Bronchial epithelial cell (primary cell): ENCODE measurements around the gene PATJ. TPM values are rescaled to one million over a fixed set of nuclear protein-coding genes. Genes with fewer than 3 reads are reported as not detected.
A peak's percentile ranks its signal among the peaks of the same experiment; 100 is the strongest.

Experiments
- DNase-seq: peaks from one replicate; pipeline ENCODE4 v3.0.0-alpha.2; 2010; ENCODE audit warnings: low read depth
- FAIRE-seq: peaks from 2 replicates; lab custom pipeline; 2011; peaks lifted over from hg19 to GRCh38; lab: Jason Lieb, UNC
- H3K27me3 ChIP-seq: 2 replicates; pipeline ENCODE4 v1.5.1; 2011; ENCODE audit warnings: low read length; ENCODE audit not compliant: control insufficient read depth, insufficient read depth
- H3K36me3 ChIP-seq: 2 replicates; pipeline ENCODE4 v1.5.1; 2011; ENCODE audit warnings: low read length; ENCODE audit not compliant: control insufficient read depth, insufficient read depth
- H3K4me3 ChIP-seq: 2 replicates; pipeline ENCODE4 v1.5.1; 2011; ENCODE audit warnings: mild to moderate bottlenecking, low read depth, low read length, control low read depth
- total RNA-seq: library from RNA; depleted of rRNA; stranded (reverse); fragments of >200 nt; gene quantifications from 2 replicates; pipeline ENCODE4 v1.2.1, GENCODE V29; 2014
- TF ChIP-seq, protein P1 (sequence below): IDR thresholded peaks from 2 replicates; pipeline ENCODE4 v1.5.1; 2011; ENCODE audit warnings: mild to moderate bottlenecking, moderate library complexity, low read length, control low read depth, inconsistent platforms; ENCODE audit not compliant: insufficient read depth, severe bottlenecking

PATJ gene
- total RNA-seq, 1 donor from 2014 or later, result 46.6 TPM

- DNase-seq (no peak), FAIRE-seq (peak; percentile 13)
- TF ChIP-seq, protein P1, sequence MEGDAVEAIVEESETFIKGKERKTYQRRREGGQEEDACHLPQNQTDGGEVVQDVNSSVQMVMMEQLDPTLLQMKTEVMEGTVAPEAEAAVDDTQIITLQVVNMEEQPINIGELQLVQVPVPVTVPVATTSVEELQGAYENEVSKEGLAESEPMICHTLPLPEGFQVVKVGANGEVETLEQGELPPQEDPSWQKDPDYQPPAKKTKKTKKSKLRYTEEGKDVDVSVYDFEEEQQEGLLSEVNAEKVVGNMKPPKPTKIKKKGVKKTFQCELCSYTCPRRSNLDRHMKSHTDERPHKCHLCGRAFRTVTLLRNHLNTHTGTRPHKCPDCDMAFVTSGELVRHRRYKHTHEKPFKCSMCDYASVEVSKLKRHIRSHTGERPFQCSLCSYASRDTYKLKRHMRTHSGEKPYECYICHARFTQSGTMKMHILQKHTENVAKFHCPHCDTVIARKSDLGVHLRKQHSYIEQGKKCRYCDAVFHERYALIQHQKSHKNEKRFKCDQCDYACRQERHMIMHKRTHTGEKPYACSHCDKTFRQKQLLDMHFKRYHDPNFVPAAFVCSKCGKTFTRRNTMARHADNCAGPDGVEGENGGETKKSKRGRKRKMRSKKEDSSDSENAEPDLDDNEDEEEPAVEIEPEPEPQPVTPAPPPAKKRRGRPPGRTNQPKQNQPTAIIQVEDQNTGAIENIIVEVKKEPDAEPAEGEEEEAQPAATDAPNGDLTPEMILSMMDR, result no peak
Observed at GRCh38 chr1:62057230-62057629, 314.9 kb downstream of the PATJ start.

DNA sequence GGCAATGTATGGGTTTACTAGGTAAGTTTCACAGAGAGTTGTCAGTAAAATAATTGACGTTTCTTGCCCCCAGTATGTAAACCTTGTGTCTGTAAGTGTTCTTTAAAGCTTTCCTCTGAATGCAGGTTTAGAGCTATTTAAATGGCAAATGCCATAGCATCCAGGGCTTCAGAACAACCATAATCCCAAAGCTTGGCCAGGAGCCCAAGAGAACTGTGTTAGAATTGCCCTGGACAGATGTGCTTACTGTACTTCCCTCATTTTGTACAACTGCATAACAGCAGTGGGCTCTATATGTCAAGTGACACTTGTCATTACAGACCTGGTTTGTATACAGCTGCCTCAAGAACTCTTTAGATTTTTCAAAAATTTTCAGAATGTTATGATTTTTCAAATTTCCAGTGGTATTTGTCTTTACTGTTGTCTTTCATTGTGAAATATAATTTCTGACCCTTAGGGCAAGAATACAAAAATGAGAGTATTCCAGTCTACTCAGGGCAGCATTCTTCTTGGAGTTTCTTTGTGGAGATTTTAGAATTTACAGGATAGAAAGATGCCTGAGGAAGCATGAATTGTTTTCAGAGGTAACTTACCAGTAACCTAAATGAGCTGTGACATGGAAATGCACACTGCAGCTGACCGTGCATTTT is 315.5 kb downstream of the PATJ start:
- FAIRE-seq (no peak), DNase-seq (no peak)
- Histone ChIP-seq H3K27me3 (no peaks in the 10 kb centered on the region), H3K4me3 (no peak overlapping the region), H3K36me3 (peaks cover 7% of the 10 kb centered on the region)
- TF ChIP-seq, protein P1, result no peak

More at GRCh38 chr1:62057230-62057629, 314.9 kb downstream of the PATJ start:
- Histone ChIP-seq H3K4me3 (no peak overlapping the region), H3K36me3 (peaks cover 7% of the 10 kb centered on the region), H3K27me3 (no peaks in the 10 kb centered on the region)

- Histone ChIP-seq H3K4me3 (no peak overlapping the region), H3K27me3 (no peaks in the 10 kb centered on the region), H3K36me3 (peaks cover 4% of the 10 kb centered on the region)
- FAIRE-seq (no peak), DNase-seq (no peak)
- TF ChIP-seq, protein P1, result no peak
Observed at GRCh38 chr1:62058956-62059355, 316.7 kb downstream of the PATJ start.

DNA sequence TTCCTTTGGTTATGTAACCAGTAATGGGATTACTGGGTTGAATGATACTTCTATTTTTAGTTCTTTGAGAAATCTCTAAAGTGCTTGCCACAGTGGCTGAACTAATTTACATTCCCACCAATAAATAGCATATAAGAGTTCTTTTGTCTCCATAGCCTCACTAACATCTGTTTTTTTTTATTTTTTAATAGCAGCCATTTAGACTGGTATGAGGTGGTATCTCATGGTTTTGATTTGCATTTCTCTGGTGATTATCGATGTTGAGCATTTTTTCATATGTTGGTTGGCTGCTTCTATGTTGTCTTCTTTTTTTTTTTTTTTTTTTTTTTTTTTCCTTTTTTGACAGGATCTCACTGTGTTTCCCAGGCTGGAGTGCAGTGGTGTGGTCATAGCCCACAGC is 319.8 kb downstream of the PATJ start:
- FAIRE-seq (no peak), DNase-seq (no peak)
- no peaks in the 10 kb centered on the region for H3K27me3 ChIP-seq
- H3K36me3 ChIP-seq, result no peaks in the 10 kb centered on the region
- TF ChIP-seq, protein P1, result no peak
- H3K4me3 ChIP-seq, result no peak overlapping the region

DNA sequence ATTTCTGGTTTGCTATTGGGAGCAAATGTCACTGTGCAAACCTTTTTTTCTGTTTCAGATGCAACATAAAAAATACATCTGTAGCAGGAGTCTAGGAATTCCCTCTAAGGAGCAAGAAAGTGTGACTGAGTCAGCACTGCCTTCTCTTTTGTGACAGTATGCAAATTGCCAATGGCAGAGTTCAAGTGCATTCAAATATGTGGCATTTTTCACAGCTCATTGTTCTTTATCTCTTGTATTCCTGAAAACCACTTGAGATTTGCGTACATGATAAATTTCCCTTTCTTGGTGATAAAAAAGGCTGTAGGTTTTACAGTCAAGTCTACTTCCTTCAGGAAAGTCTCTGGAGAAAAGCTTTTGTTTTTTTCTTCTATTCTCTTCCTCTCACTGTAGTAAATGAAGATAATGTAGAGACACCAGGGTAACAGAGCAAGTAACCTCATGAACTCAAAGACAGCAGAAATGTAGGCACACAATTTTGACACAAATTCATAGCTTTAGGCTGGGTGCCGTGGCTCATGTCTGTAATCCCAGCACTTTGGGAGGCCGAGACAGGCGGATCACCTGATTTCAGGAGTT is 322.6 kb downstream of the PATJ start:
- TF ChIP-seq, protein P1, result no peak
- no peak for FAIRE-seq
- H3K4me3 ChIP-seq, result no peak overlapping the region

GRCh38 chr1:62066713-62067112 is 324.4 kb downstream of the PATJ start:
- TF ChIP-seq, protein P1, result no peak

More for the DNA sequence above, 322.6 kb downstream of the PATJ start:
- no peak for DNase-seq
- Histone ChIP-seq H3K36me3 (no peaks in the 10 kb centered on the region), H3K27me3 (no peaks in the 10 kb centered on the region)

More at GRCh38 chr1:62066713-62067112, 324.4 kb downstream of the PATJ start:
- FAIRE-seq (no peak), DNase-seq (peak; percentile 11)
- no peaks in the 10 kb centered on the region for H3K36me3 ChIP-seq
- H3K4me3 ChIP-seq, result no peak overlapping the region
- no peaks in the 10 kb centered on the region for H3K27me3 ChIP-seq
